Endothelial cell of umbilical vein (primary cell): ENCODE measurements around the gene DCC. TPM values are rescaled to one million over a fixed set of nuclear protein-coding genes. Genes with fewer than 3 reads are reported as not detected.

ENCODE experiments used
- BruUV-seq: library from RNA; stranded (reverse); fragments of 400-500 nt; replicated peaks from 2 replicates; lab custom pipeline; 2021; lab: Mats Ljungman, UMichigan
- CTCF ChIA-PET: fragments of 300-600, 350-600 bp; sonication (Branson Sonifier 250); formaldehyde crosslinking; loops from one replicate; lab custom pipeline; 2021; ENCODE audit warnings: antibody characterized with exemption, inconsistent platforms; lab: Charles Lee
- POLR2A ChIA-PET: fragments of 300-600, 350-600 bp; sonication (Branson Sonifier 250); formaldehyde crosslinking; loops from one replicate; lab custom pipeline; 2021; ENCODE audit warnings: antibody characterized with exemption, inconsistent platforms; lab: Charles Lee
- DNase-seq: peaks from one replicate; pipeline ENCODE4 v3.0.0-alpha.2; 2011; ENCODE audit warnings: low read depth, low spot score
- FAIRE-seq: peaks from 2 replicates; lab custom pipeline; 2011; peaks lifted over from hg19 to GRCh38; lab: Jason Lieb, UNC
- H2AFZ ChIP-seq: 2 replicates; pipeline ENCODE4 v1.6.0; 2012; ENCODE audit warnings: low read depth, low read length, control low read depth, inconsistent platforms
- H3K27ac ChIP-seq: 2 replicates; pipeline ENCODE4 v1.5.1; 2011; ENCODE audit warnings: low read depth, mild to moderate bottlenecking, control low read depth, low read length, moderate library complexity; ENCODE audit not compliant: insufficient read depth
- H3K27me3 ChIP-seq, 2 experiments: 2 replicates each; pipeline versions ENCODE4 v1.6.0 to v1.6.1; 2011; ENCODE audit warnings: low read length in 2 of 2, mixed read lengths in 1 of 2; ENCODE audit not compliant: control insufficient read depth in 2 of 2, insufficient read depth in 2 of 2
- H3K36me3 ChIP-seq, 2 experiments: 2 replicates in 1 of 2; 3 replicates in 1 of 2; pipeline ENCODE4 v1.5.1; 2011; ENCODE audit warnings: low read length in 2 of 2, mild to moderate bottlenecking in 1 of 2, moderate library complexity in 1 of 2; ENCODE audit not compliant: control insufficient read depth in 2 of 2, insufficient read depth in 2 of 2; ENCODE audit errors: extremely low read depth in 1 of 2
- H3K4me1 ChIP-seq: 3 replicates; pipeline ENCODE4 v1.5.1; 2011; ENCODE audit warnings: mild to moderate bottlenecking, low read length; ENCODE audit not compliant: control insufficient read depth, insufficient read depth; ENCODE audit errors: extremely low read depth
- H3K4me2 ChIP-seq: 2 replicates; pipeline ENCODE4 v1.6.1; 2011; ENCODE audit warnings: low read length, control low read depth, mixed read lengths; ENCODE audit not compliant: insufficient read depth
- H3K4me3 ChIP-seq, 3 experiments: fragments of 200-600 bp in 1 of 3; sonication (generic), shearing (Covaris generic) in 1 of 3; replicated peaks in 1 of 3; 2 replicates each; pipeline ENCODE4 v1.5.1; 2011 to 2016; ENCODE audit warnings: control low read depth in 3 of 3, low read length in 3 of 3, mild to moderate bottlenecking in 2 of 3, inconsistent platforms in 1 of 3, low read depth in 1 of 3, moderate library complexity in 1 of 3; ENCODE audit not compliant: insufficient read depth in 1 of 3
- H3K79me2 ChIP-seq: 2 replicates; pipeline ENCODE4 v1.6.0; 2012; ENCODE audit warnings: low read length, inconsistent platforms; ENCODE audit not compliant: control insufficient read depth, insufficient read depth
- H3K9ac ChIP-seq: replicated peaks from 2 replicates; pipeline ENCODE3; 2011; ENCODE audit warnings: low read length, control low read depth; ENCODE audit not compliant: insufficient read depth; ENCODE audit errors: extremely low read depth
- H3K9me1 ChIP-seq: replicated peaks from 3 replicates; pipeline ENCODE4 v1.6.0; 2011; ENCODE audit warnings: mild to moderate bottlenecking, low read length; ENCODE audit not compliant: control insufficient read depth, insufficient read depth; ENCODE audit errors: extremely low read depth
- H3K9me3 ChIP-seq: replicated peaks from 2 replicates; pipeline ENCODE4 v1.5.1; 2012; ENCODE audit warnings: low read length, inconsistent platforms; ENCODE audit not compliant: control insufficient read depth, insufficient read depth
- H4K20me1 ChIP-seq: replicated peaks from 2 replicates; pipeline ENCODE3; 2011; ENCODE audit warnings: mild to moderate bottlenecking, low read length; ENCODE audit not compliant: control insufficient read depth, insufficient read depth; ENCODE audit errors: extremely low read depth
- CTCF ChIP-seq, 2 donors: IDR thresholded peaks; 1 replicate in 1 of 2; 2 replicates in 1 of 2; pipeline ENCODE4 v1.5.1; 2011; ENCODE audit warnings: low read length in 2 of 2, mild to moderate bottlenecking in 2 of 2, moderate library complexity in 2 of 2, control low read depth in 1 of 2, inconsistent platforms in 1 of 2, low read depth in 1 of 2; ENCODE audit not compliant: insufficient read depth in 1 of 2; ENCODE audit errors: extremely low read depth in 1 of 2
- EZH2 ChIP-seq: IDR thresholded peaks from 2 replicates; pipeline ENCODE4 v1.6.1; 2012; ENCODE audit warnings: borderline replicate concordance, low read depth, mild to moderate bottlenecking, moderate library complexity, low read length, inconsistent platforms; ENCODE audit not compliant: severe bottlenecking
- FOS ChIP-seq: IDR thresholded peaks from 2 replicates; pipeline ENCODE4 v1.6.1; 2011; ENCODE audit warnings: mild to moderate bottlenecking, low read length, moderate library complexity, borderline replicate concordance; ENCODE audit not compliant: insufficient read depth
- GATA2 ChIP-seq: IDR thresholded peaks from 2 replicates; pipeline ENCODE4 v1.7.0; 2011; ENCODE audit warnings: low read depth, mild to moderate bottlenecking, moderate library complexity, mixed read lengths, low read length; ENCODE audit not compliant: insufficient read length, insufficient read depth
- JUN ChIP-seq: IDR thresholded peaks from 2 replicates; pipeline ENCODE4 v1.6.1; 2011; ENCODE audit warnings: borderline replicate concordance, low read depth; ENCODE audit not compliant: insufficient read length, insufficient read depth
- MAX ChIP-seq: IDR thresholded peaks from 2 replicates; pipeline ENCODE4 v1.6.1; 2011; ENCODE audit not compliant: insufficient read depth, insufficient read length
- MYC ChIP-seq: IDR thresholded peaks from one replicate; pipeline ENCODE4 v1.6.1; 2011; ENCODE audit warnings: mild to moderate bottlenecking, low read depth, low read length
- POLR2A ChIP-seq: IDR thresholded peaks from 2 replicates; pipeline ENCODE4 v1.6.1; 2012; ENCODE audit warnings: low read depth, mild to moderate bottlenecking, control low read depth, low read length
- POLR2AphosphoS5 ChIP-seq: IDR thresholded peaks from 2 replicates; pipeline ENCODE4 v1.6.1; 2012; ENCODE audit warnings: low read depth, mild to moderate bottlenecking, control low read depth, low read length, moderate library complexity; ENCODE audit not compliant: insufficient read depth
- dilution Hi-C: fragments of 300-500 bp; cut with MboI; formaldehyde crosslinking; loops from one replicate; pipeline ENCODE4 v1.15.0; 2019; ENCODE audit warnings: low sequenced_read_pairs; ENCODE audit not compliant: extremely low pct_ligation_motif_present
- intact Hi-C: fragments of 100-400 bp; cut with micrococcal nuclease; formaldehyde crosslinking; loops from one replicate; pipeline ENCODE4 v1.10.0; 2022
- polyA plus RNA-seq, 4 experiments: library from polyadenylated mRNA; depleted of rRNA in 3 of 4; stranded (reverse) in 3 of 4; unstranded in 1 of 4; fragments of >200 nt; gene quantifications; 2 replicates each; pipeline versions ENCODE4 v1.2.1 to v1.2.3, GENCODE V29; 2011 to 2012; ENCODE audit warnings: missing spikeins in 1 of 4
- total RNA-seq: library from RNA; stranded (reverse); gene quantifications from 2 replicates; pipeline ENCODE4 v1.2.3, GENCODE V29; 2021

DCC gene
- total and polyA plus RNA-seq, 2 donors (not counting 3 experiments of a cell fraction or from before 2014, with no cell fraction given): not detected

- POLR2A ChIA-PET: no interaction called here
- Histone ChIP-seq H3K79me2 (no peaks in the 10 kb centered on the region), H3K27me3 (no peaks in the 10 kb centered on the region), H3K27ac (no peak overlapping the region), H3K4me2 (no peak overlapping the region), H3K4me3 (no peak overlapping the region), H2AFZ (no peak overlapping the region), H4K20me1 (no peaks in the 10 kb centered on the region), H3K9ac (no peak overlapping the region), H3K4me1 (no peaks in the 10 kb centered on the region), H3K9me1 (no peaks in the 10 kb centered on the region), H3K9me3 (peaks cover 3% of the 10 kb centered on the region), H3K36me3 (no peaks in the 10 kb centered on the region)
- intact Hi-C loops: no loop called here
- CTCF ChIA-PET: no interaction called here
- dilution Hi-C loops: no loop called here
- no peak for FAIRE-seq
- DNase-seq: no peak
- no TSS peak for BruUV-seq
- TF ChIP-seq EZH2 (no peak), CTCF (IDR thresholded peaks at IDR 0.05; ENCODE audit: extremely low read depth in 1 of 2, insufficient read depth in 1 of 2, low read depth in 1 of 2, low read length in 2 of 2) (no peak), FOS (no peak), POLR2A (no peak), MYC (no peak)
These were observed 281.0 kb downstream of the DCC start for GRCh38 chr18:52620926-52621439.

- H3K4me3 ChIP-seq: no peak overlapping the region
- no peaks in the 10 kb centered on the region for H3K9me1 ChIP-seq
- peaks cover 3% of the 10 kb centered on the region for H3K9me3 ChIP-seq
- H3K4me1 ChIP-seq: no peaks in the 10 kb centered on the region
- no peaks in the 10 kb centered on the region for H3K27me3 ChIP-seq
- no peak overlapping the region for H3K4me2 ChIP-seq
- no peaks in the 10 kb centered on the region for H4K20me1 ChIP-seq
- DNase-seq (no peak), FAIRE-seq (no peak)
- no peak overlapping the region for H3K27ac ChIP-seq
- TF ChIP-seq FOS (no peak), JUN (no peak), MYC (no peak), POLR2AphosphoS5 (no peak), GATA2 (no peak), POLR2A (no peak), EZH2 (no peak), CTCF (IDR thresholded peaks at IDR 0.05; ENCODE audit: extremely low read depth in 1 of 2, insufficient read depth in 1 of 2, low read depth in 1 of 2, low read length in 2 of 2) (no peak), MAX (no peak)
- ChIA-PET POLR2A (no interaction called here), CTCF (no interaction called here)
- intact Hi-C loops: no loop called here
- no peaks in the 10 kb centered on the region for H3K36me3 ChIP-seq
- no peak overlapping the region for H3K9ac ChIP-seq
- no peaks in the 10 kb centered on the region for H3K79me2 ChIP-seq
- no TSS peak for BruUV-seq
- dilution Hi-C loops: no loop called here
- H2AFZ ChIP-seq: no peak overlapping the region
These were observed 284.7 kb downstream of the DCC start for GRCh38 chr18:52624702-52625101.
